Measurements from ENCODE around the gene GUCY2C.

The GUCY2C gene

GRCh38 chr12:14714437-14714836 is 18.0 kb upstream of the GUCY2C start:
- no peak overlapping the region for H2AFZ ChIP-seq (ENCODE audit: low read depth)
- H4K20me1 ChIP-seq (ENCODE audit: insufficient read depth) = no peaks in the 10 kb centered on the region
- no peaks in the 10 kb centered on the region for H3K36me3 ChIP-seq (ENCODE audit: insufficient read depth)
- H3K27ac ChIP-seq = no peak overlapping the region
- no peak for TF ChIP-seq CTCF (conservative IDR thresholded peaks at IDR 0.05; ENCODE audit: low read depth, low read length)
- H3K79me2 ChIP-seq (ENCODE audit: insufficient read depth, low read depth) = no peaks in the 10 kb centered on the region
- H3K4me2 ChIP-seq = no peak overlapping the region
- H3K27me3 ChIP-seq (ENCODE audit: insufficient read depth, low read depth) = no peaks in the 10 kb centered on the region
- H3K9ac ChIP-seq = no peak overlapping the region
- no peaks in the 10 kb centered on the region for H3K4me1 ChIP-seq (ENCODE audit: low read depth, poor library complexity, severe bottlenecking)
- H3K4me3 ChIP-seq (IDR thresholded peaks at IDR 0.05; ENCODE audit: insufficient read depth, low read depth, low read length) = no peak overlapping the region

DNA sequence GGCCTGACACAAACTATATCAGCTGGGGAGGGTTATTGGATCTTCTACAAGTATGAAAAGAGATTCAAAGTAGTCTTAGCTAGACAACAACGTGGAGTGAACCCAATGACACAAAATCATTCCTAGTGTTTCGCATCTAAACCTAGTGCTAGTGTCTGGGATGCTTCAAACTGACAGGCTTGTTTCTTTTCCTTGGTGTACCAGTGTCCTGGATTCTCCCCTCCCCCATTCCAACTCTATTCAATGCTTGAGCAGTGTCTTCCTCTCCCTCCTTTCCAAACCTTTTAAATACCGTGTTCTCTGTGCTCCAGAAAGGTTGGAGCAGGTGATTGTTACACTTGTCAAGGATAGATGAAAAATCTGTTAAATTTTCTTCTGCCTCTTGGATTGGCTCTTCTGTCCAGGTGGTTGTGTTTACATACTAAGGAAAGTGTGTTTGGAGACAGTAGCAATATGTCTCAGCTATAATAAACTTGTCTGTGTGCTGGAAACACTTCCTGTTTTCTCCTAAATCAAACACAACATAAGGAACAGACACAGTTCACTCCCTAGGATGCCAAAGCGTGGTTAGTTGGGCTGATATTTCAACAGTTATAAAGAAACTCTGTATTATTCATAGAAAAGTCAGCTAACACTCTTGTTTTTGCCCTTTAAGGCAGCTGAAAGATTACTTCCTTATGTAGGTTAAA is 14.4 kb upstream of the GUCY2C start:
- H3K79me2 ChIP-seq (ENCODE audit: insufficient read depth, low read depth) = no peaks in the 10 kb centered on the region
- H3K9ac ChIP-seq = no peak overlapping the region
- H3K36me3 ChIP-seq (ENCODE audit: insufficient read depth) = no peaks in the 10 kb centered on the region
- no peak for TF ChIP-seq CTCF (conservative IDR thresholded peaks at IDR 0.05; ENCODE audit: low read depth, low read length)
- H3K4me2 ChIP-seq = no peak overlapping the region
- no peak overlapping the region for H2AFZ ChIP-seq (ENCODE audit: low read depth)
- no peak overlapping the region for H3K27ac ChIP-seq
- no peaks in the 10 kb centered on the region for H4K20me1 ChIP-seq (ENCODE audit: insufficient read depth)
- H3K4me1 ChIP-seq (ENCODE audit: low read depth, poor library complexity, severe bottlenecking) = no peaks in the 10 kb centered on the region
- no peaks in the 10 kb centered on the region for H3K27me3 ChIP-seq (ENCODE audit: insufficient read depth, low read depth)
- H3K4me3 ChIP-seq (IDR thresholded peaks at IDR 0.05; ENCODE audit: insufficient read depth, low read depth, low read length) = no peak overlapping the region

DNA sequence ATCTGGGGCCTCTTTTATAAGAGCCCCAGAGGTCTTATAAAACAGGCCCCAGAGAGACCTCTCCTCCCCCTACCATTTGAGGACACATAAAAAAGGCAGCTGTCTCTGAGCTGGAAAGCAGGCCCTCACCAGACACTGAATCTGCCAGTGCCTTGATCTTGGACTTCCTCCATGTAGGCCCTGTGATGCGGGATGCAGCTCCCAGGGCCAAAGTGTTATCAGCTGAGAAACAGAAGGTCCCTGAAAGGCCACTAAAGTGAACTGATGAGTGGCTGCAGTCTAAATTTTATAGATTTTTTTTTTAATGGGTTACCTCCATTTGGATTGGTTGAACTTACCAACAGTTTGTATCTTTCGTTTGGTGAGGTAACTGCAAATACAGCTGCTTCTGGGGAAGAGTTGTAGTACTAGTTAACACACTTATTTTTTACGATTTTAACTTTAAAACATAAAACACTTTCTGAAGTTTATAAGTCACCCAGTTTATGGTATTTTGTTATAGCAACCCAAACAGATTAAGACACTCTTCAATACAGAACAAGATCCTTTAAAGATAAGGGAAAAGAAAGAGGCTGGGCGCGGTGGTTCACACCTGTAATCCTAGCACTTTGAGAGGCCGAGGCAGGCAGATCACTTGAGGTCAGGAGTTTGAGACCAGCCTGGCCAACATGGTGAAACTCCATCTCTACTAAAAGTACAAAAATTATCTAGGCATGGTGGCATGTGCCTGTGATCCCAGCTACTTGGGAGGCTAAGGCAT is 5.6 kb upstream of the GUCY2C start:
- Histone ChIP-seq H3K27me3 (ENCODE audit: insufficient read depth, low read depth) (no peaks in the 10 kb centered on the region), H3K79me2 (ENCODE audit: insufficient read depth, low read depth) (no peaks in the 10 kb centered on the region), H2AFZ (ENCODE audit: low read depth) (no peak overlapping the region), H4K20me1 (ENCODE audit: insufficient read depth) (no peaks in the 10 kb centered on the region), H3K9ac (no peak overlapping the region), H3K4me1 (ENCODE audit: low read depth, poor library complexity, severe bottlenecking) (no peaks in the 10 kb centered on the region), H3K4me3 (IDR thresholded peaks at IDR 0.05; ENCODE audit: insufficient read depth, low read depth, low read length) (no peak overlapping the region), H3K27ac (no peak overlapping the region), H3K36me3 (ENCODE audit: insufficient read depth) (no peaks in the 10 kb centered on the region), H3K4me2 (no peak overlapping the region)
- TF ChIP-seq CTCF (conservative IDR thresholded peaks at IDR 0.05; ENCODE audit: low read depth, low read length) = no peak

GRCh38 chr12:14700935-14701334 is 4.5 kb upstream of the GUCY2C start:
- H3K79me2 ChIP-seq (ENCODE audit: insufficient read depth, low read depth) = no peaks in the 10 kb centered on the region
- no peaks in the 10 kb centered on the region for H3K36me3 ChIP-seq (ENCODE audit: insufficient read depth)
- H3K4me3 ChIP-seq (IDR thresholded peaks at IDR 0.05; ENCODE audit: insufficient read depth, low read depth, low read length) = no peak overlapping the region
- H3K9ac ChIP-seq = no peak overlapping the region
- H3K4me1 ChIP-seq (ENCODE audit: low read depth, poor library complexity, severe bottlenecking) = no peaks in the 10 kb centered on the region
- H2AFZ ChIP-seq (ENCODE audit: low read depth) = no peak overlapping the region
- no peak overlapping the region for H3K27ac ChIP-seq
- no peak for TF ChIP-seq CTCF (conservative IDR thresholded peaks at IDR 0.05; ENCODE audit: low read depth, low read length)
- H3K4me2 ChIP-seq = no peak overlapping the region
- H4K20me1 ChIP-seq (ENCODE audit: insufficient read depth) = no peaks in the 10 kb centered on the region
- H3K27me3 ChIP-seq (ENCODE audit: insufficient read depth, low read depth) = no peaks in the 10 kb centered on the region

Data from KMS-11 (cell line).